ENCODE measurements around the gene LGALS3BP. TPM values are rescaled to one million over a fixed set of nuclear protein-coding genes. Genes with fewer than 3 reads are reported as not detected.

The LGALS3BP gene
- total and polyA plus RNA-seq, 2 donors (not counting 1 experiment from before 2014, with no cell fraction given), result 1.8 to 7.5 TPM

- intact Hi-C loops (cut with micrococcal nuclease), result loop anchor here (2.0 kb wide), 1 partner anchor 37 kb away; no protein-coding TSS in a partner anchor
- 37% methylated on average over 29 of the region's 33 CpGs for WGBS (ENCODE audit: insufficient coverage)
- Mint-ChIP-seq H3K27ac (no peak overlapping the region), H3K4me1 (peaks cover 13% of the 10 kb centered on the region), H3K4me3 (peak overlapping the region; percentile 23), H3K27me3 (peaks cover 11% of the 10 kb centered on the region), H3K9me3 (ENCODE audit: insufficient read depth) (no peaks in the 10 kb centered on the region)
- H2AFZ ChIP-seq (ENCODE audit: insufficient read depth, low read depth, low read length, poor library complexity, severe bottlenecking), result peak overlapping the region; percentile 56
- H3K9me3 ChIP-seq (ENCODE audit: control extremely low read depth in 1 of 3, control insufficient read depth in 2 of 3, insufficient read depth in 1 of 3, low read length in 2 of 3), result no peaks in the 10 kb centered on the region
- H3K27me3 ChIP-seq (replicated peaks in 1 of 4; ENCODE audit: control extremely low read depth in 1 of 4, control insufficient read depth in 3 of 4, insufficient read depth in 4 of 4, low read length in 3 of 4), result peaks cover 0 to 8% (median 2%) of the 10 kb centered on the region in 4 experiments
- ATAC-seq (ENCODE audit: low read depth), result no peak
- peak; percentile 46 for DNase-seq
- no peaks in the 10 kb centered on the region for H3K79me2 ChIP-seq (ENCODE audit: control insufficient read depth, insufficient read depth, low read length)
- no peak overlapping the region for H3K27ac ChIP-seq (ENCODE audit: low read length in 2 of 2)
- H3K4me3 ChIP-seq (ENCODE audit: control extremely low read depth in 1 of 5, extremely low read depth in 1 of 5, insufficient read depth in 1 of 5, low read depth in 2 of 5, low read length in 4 of 5), result peak overlapping the region in 4 of 5 experiments; percentile 31 to 55 (median 39)
- H3K36me3 ChIP-seq (replicated peaks in 1 of 2; ENCODE audit: control extremely low read depth in 1 of 2, control insufficient read depth in 1 of 2, extremely low read depth in 1 of 2, insufficient read depth in 2 of 2, low read length in 1 of 2), result no peaks in the 10 kb centered on the region
- ChIA-PET CTCF (no interaction called here), POLR2A (interaction anchor here (0.8 to 1.1 kb wide), 2 partner anchors 46 to 86 kb away, joined by 9 to 21 read pairs; no protein-coding TSS in a partner anchor)
- peaks cover 15 to 27% of the 10 kb centered on the region in 2 donors for H3K4me1 ChIP-seq (ENCODE audit: control insufficient read depth in 2 of 2, insufficient read depth in 2 of 2, low read length in 2 of 2)
- TF ChIP-seq EZH2 (IDR thresholded peaks at IDR 0.05; ENCODE audit: borderline replicate concordance, insufficient read depth, low read depth, low read length, poor library complexity, severe bottlenecking) (no peak), CTCF (IDR thresholded peaks at IDR 0.05) (no peak)
- H3K4me2 ChIP-seq (replicated peaks; ENCODE audit: low read depth, low read length, poor library complexity, severe bottlenecking), result peak overlapping the region; percentile 90
- no peaks in the 10 kb centered on the region for H4K20me1 ChIP-seq (ENCODE audit: control insufficient read depth, insufficient read depth, low read length, poor library complexity, severe bottlenecking)
- peak overlapping the region; percentile 63 for H3K9ac ChIP-seq (ENCODE audit: low read length)
These were observed 53.8 kb downstream of the LGALS3BP start for GRCh38 chr17:78925662-78926555.
